Lower lobe of right lung (tissue), 2 donors: ENCODE data around the gene CLDND1. TPM values are rescaled to one million over a fixed set of nuclear protein-coding genes. Genes with fewer than 3 reads are reported as not detected.

Source experiments
- ATAC-seq, 2 donors: fragments of 200-7000 bp; cut with Tn5 transposase; one replicate each; pipeline ENCODE4 v1.9.1; 2020 to 2022; ENCODE audit warnings: mild to moderate bottlenecking in 2 of 2, moderate library complexity in 2 of 2
- DNase-seq: peaks from one replicate; pipeline ENCODE4 v3.0.0-alpha.2; 2020
- H3K27ac ChIP-seq: fragments of 200-600 bp; one replicate; pipeline ENCODE4 v1.8.0; 2022
- H3K27me3 ChIP-seq: fragments of 200-600 bp; one replicate; pipeline ENCODE4 v1.8.0; 2022; ENCODE audit warnings: low read depth
- H3K36me3 ChIP-seq: fragments of 200-600 bp; one replicate; pipeline ENCODE4 v1.8.0; 2022; ENCODE audit warnings: mild to moderate bottlenecking
- H3K4me1 ChIP-seq: fragments of 200-600 bp; one replicate; pipeline ENCODE4 v1.8.0; 2022
- H3K4me3 ChIP-seq: fragments of 200-600 bp; one replicate; pipeline ENCODE4 v1.8.0; 2022; ENCODE audit warnings: mild to moderate bottlenecking
- H3K9me3 ChIP-seq: fragments of 200-600 bp; one replicate; pipeline ENCODE4 v1.8.0; 2022
- intact Hi-C: fragments of 100-400 bp; cut with DNase I; formaldehyde crosslinking; loops from one replicate; pipeline ENCODE4 v1.11.0; 2022
- total RNA-seq: library from RNA; stranded (reverse); fragmentation: NEBNext Ultra II Directional; extraction: Animal tissue kit (Norgen Biotek cat#: 25700); gene quantifications from one replicate; pipeline ENCODE4 v1.2.1, GENCODE V29; 2021
- TF ChIP-seq, protein P1 (sequence below): fragments of 200-600 bp; IDR thresholded peaks from one replicate; pipeline ENCODE4 v1.8.0; 2022; ENCODE audit warnings: antibody characterized with exemption, mild to moderate bottlenecking
- donor health status: DM: no; HTN: yes; CAD: no; lungs with severe emphysema.

The CLDND1 gene
- total RNA-seq, 1 donor from 2014 or later: 91.2 TPM

DNA sequence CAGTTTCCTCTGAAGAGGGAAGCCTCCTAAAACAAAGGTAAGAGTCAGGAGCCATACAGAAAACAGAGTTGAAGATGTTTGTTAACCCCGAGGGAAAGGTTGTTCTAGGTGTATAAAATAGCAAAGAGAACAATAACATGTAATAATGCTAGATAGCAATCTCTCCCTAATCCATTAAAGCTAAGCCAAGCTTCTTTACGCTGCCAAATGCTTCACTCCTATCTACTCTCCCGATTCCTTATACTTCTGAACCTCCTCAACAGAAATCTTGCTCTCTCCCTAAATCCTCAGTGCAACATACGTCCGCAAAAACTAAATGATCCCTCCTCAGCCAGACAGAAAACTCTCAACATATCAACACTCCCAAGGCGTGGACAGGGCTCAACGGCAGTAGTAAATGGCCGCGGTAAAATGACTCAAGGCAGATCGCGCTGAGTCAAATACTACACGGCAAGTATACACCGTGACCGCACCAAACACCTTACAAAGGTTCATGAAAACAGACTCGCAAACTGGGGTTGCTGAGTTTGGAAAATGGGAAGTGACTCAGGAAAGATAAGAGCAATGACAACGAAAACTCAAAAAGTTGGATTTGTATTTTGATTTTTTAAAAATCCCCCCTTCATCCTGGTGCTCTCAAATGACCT is 682 bp downstream of the CLDND1 start:
- peak overlapping the region; percentile 94 for H3K27ac ChIP-seq
- peak overlapping the region; percentile 75 for H3K4me3 ChIP-seq
- peaks cover 21% of the 10 kb centered on the region for H3K4me1 ChIP-seq
- DNase-seq (peak; percentile 44), ATAC-seq (peak; percentile 73 to 80)
- H3K27me3 ChIP-seq: no peaks in the 10 kb centered on the region
- TF ChIP-seq, protein P1, sequence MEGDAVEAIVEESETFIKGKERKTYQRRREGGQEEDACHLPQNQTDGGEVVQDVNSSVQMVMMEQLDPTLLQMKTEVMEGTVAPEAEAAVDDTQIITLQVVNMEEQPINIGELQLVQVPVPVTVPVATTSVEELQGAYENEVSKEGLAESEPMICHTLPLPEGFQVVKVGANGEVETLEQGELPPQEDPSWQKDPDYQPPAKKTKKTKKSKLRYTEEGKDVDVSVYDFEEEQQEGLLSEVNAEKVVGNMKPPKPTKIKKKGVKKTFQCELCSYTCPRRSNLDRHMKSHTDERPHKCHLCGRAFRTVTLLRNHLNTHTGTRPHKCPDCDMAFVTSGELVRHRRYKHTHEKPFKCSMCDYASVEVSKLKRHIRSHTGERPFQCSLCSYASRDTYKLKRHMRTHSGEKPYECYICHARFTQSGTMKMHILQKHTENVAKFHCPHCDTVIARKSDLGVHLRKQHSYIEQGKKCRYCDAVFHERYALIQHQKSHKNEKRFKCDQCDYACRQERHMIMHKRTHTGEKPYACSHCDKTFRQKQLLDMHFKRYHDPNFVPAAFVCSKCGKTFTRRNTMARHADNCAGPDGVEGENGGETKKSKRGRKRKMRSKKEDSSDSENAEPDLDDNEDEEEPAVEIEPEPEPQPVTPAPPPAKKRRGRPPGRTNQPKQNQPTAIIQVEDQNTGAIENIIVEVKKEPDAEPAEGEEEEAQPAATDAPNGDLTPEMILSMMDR: no peak
- peaks cover 25% of the 10 kb centered on the region for H3K36me3 ChIP-seq
- no peaks in the 10 kb centered on the region for H3K9me3 ChIP-seq
- intact Hi-C loops: no loop called here

DNA sequence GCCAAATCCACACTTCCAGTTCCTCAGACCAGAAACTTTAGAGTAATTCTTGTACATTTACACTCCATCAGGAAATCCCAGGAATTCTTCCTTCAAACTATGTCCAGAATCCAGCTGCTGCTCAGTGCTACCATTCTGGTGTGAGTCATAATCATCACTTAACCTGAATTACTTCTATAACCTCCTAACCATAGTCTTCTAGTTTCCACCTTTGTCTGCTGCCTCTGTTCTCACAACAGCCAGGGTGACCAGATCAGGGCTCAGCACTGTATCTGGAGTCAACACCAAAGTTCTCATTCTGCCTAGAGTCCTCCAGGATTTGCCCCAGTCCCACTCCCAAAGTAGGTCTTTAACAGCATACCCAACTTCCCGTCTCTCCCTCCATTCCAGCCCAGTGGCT is 3.4 kb downstream of the CLDND1 start:
- TF ChIP-seq, protein P1: no peak
- H3K9me3 ChIP-seq: no peaks in the 10 kb centered on the region
- DNase-seq: no peak
- no peak for ATAC-seq
- H3K27ac ChIP-seq: no peak overlapping the region
- H3K27me3 ChIP-seq: no peaks in the 10 kb centered on the region
- H3K36me3 ChIP-seq: peaks cover 52% of the 10 kb centered on the region
- no peak overlapping the region for H3K4me3 ChIP-seq
- H3K4me1 ChIP-seq: peaks cover 21% of the 10 kb centered on the region
- intact Hi-C loops: no loop called here

GRCh38 chr3:98518816-98519215 is 3.9 kb downstream of the CLDND1 start:
- Histone ChIP-seq H3K27ac (no peak overlapping the region), H3K4me3 (no peak overlapping the region), H3K27me3 (no peaks in the 10 kb centered on the region), H3K4me1 (peaks cover 21% of the 10 kb centered on the region), H3K9me3 (no peaks in the 10 kb centered on the region), H3K36me3 (peaks cover 52% of the 10 kb centered on the region)
- no peak for ATAC-seq
- TF ChIP-seq, protein P1: no peak
- DNase-seq: no peak
- intact Hi-C loops: no loop called here

- Histone ChIP-seq H3K4me3 (no peak overlapping the region), H3K27ac (no peak overlapping the region), H3K4me1 (peaks cover 5% of the 10 kb centered on the region), H3K9me3 (no peaks in the 10 kb centered on the region), H3K27me3 (no peaks in the 10 kb centered on the region), H3K36me3 (peaks cover 52% of the 10 kb centered on the region)
- ATAC-seq (no peak), DNase-seq (no peak)
- TF ChIP-seq, protein P1: no peak
- intact Hi-C loops: no loop called here
These were observed 7.8 kb downstream of the CLDND1 start for GRCh38 chr3:98514948-98515347.

DNA sequence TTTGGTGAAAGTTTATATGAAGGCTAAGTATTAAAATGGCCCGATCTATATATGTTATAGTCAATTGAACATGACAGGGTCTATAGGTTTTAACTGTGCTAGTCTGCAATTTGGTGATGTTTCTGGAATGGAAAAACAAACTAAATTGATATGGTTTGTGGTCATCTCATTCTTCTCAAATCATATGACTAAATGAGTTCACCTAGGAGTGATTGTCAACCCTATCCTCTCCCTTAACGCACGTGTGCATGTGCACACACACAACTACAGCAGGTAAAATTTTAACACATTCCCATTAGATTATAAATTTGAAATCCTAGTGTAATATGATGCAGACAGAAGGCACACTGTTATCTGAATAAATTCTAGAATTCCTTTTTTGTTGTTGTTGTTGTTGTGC is 9.0 kb downstream of the CLDND1 start:
- peaks cover 43% of the 10 kb centered on the region for H3K36me3 ChIP-seq
- TF ChIP-seq, protein P1: no peak

More for the DNA sequence above, 9.0 kb downstream of the CLDND1 start:
- DNase-seq (no peak), ATAC-seq (no peak)
- Histone ChIP-seq H3K4me1 (no peaks in the 10 kb centered on the region), H3K4me3 (no peak overlapping the region), H3K9me3 (no peaks in the 10 kb centered on the region), H3K27me3 (no peaks in the 10 kb centered on the region), H3K27ac (no peak overlapping the region)
- intact Hi-C loops: no loop called here
